ENCODE measurements around the gene SPR. TPM values are rescaled to one million over a fixed set of nuclear protein-coding genes. Genes with fewer than 3 reads are reported as not detected.
A peak's percentile ranks its signal among the peaks of the same experiment; 100 is the strongest.

Gene SPR
- total and polyA plus RNA-seq, 9 of the 15 experiments (the other 6 are each of a cell fraction or from before 2014, with no cell fraction given), result 7.7 to 38.3 (median 26.3) TPM

GRCh38 chr2:72917138-72917876, 30.1 kb downstream of the SPR start, which contains the start of gene EMX1:
TSS of gene EMX1 (plus strand) at chr2:72917519. CDS start at chr2:72917853, 334 bp downstream.
- in situ Hi-C loops (cut with MboI), result no loop called here
- peak within 1 kb of the TSS; percentile 29; the same call in 1 of the 2 replicates for H3K4me3 ChIP-seq
- TF ChIP-seq NEUROD1 (IDR thresholded peaks at IDR 0.05; ENCODE audit: borderline replicate concordance, low read depth, low read length, partially characterized antibody) (peak; percentile 80), SP2 (IDR thresholded peaks at IDR 0.05; ENCODE audit: extremely low read depth, low read depth, low read length, poor library complexity, severe bottlenecking) (no peak), CBX3 (IDR thresholded peaks at IDR 0.05; ENCODE audit: borderline replicate concordance in 1 of 2, low read length in 2 of 2) (no peak), TEAD1 (CRISPR knock-in tag; IDR thresholded peaks at IDR 0.05) (no peak), ZBTB17 (CRISPR knock-in tag; IDR thresholded peaks at IDR 0.05) (no peak), RFX7 (CRISPR knock-in tag; IDR thresholded peaks at IDR 0.05) (no peak), EHMT2 (IDR thresholded peaks at IDR 0.05) (no peak)
- TF ChIP-seq, protein P1, sequence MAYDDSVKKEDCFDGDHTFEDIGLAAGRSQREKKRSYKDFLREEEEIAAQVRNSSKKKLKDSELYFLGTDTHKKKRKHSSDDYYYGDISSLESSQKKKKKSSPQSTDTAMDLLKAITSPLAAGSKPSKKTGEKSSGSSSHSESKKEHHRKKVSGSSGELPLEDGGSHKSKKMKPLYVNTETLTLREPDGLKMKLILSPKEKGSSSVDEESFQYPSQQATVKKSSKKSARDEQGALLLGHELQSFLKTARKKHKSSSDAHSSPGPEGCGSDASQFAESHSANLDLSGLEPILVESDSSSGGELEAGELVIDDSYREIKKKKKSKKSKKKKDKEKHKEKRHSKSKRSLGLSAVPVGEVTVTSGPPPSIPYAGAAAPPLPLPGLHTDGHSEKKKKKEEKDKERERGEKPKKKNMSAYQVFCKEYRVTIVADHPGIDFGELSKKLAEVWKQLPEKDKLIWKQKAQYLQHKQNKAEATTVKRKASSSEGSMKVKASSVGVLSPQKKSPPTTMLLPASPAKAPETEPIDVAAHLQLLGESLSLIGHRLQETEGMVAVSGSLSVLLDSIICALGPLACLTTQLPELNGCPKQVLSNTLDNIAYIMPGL (CRISPR knock-in tag; IDR thresholded peaks at IDR 0.05), result no peak
- TF ChIP-seq, protein P2, sequence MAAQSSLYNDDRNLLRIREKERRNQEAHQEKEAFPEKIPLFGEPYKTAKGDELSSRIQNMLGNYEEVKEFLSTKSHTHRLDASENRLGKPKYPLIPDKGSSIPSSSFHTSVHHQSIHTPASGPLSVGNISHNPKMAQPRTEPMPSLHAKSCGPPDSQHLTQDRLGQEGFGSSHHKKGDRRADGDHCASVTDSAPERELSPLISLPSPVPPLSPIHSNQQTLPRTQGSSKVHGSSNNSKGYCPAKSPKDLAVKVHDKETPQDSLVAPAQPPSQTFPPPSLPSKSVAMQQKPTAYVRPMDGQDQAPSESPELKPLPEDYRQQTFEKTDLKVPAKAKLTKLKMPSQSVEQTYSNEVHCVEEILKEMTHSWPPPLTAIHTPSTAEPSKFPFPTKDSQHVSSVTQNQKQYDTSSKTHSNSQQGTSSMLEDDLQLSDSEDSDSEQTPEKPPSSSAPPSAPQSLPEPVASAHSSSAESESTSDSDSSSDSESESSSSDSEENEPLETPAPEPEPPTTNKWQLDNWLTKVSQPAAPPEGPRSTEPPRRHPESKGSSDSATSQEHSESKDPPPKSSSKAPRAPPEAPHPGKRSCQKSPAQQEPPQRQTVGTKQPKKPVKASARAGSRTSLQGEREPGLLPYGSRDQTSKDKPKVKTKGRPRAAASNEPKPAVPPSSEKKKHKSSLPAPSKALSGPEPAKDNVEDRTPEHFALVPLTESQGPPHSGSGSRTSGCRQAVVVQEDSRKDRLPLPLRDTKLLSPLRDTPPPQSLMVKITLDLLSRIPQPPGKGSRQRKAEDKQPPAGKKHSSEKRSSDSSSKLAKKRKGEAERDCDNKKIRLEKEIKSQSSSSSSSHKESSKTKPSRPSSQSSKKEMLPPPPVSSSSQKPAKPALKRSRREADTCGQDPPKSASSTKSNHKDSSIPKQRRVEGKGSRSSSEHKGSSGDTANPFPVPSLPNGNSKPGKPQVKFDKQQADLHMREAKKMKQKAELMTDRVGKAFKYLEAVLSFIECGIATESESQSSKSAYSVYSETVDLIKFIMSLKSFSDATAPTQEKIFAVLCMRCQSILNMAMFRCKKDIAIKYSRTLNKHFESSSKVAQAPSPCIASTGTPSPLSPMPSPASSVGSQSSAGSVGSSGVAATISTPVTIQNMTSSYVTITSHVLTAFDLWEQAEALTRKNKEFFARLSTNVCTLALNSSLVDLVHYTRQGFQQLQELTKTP (IDR thresholded peaks at IDR 0.05; ENCODE audit: low read depth in 1 of 2, partially characterized antibody in 2 of 2), result no peak
- TF ChIP-seq, protein P3, sequence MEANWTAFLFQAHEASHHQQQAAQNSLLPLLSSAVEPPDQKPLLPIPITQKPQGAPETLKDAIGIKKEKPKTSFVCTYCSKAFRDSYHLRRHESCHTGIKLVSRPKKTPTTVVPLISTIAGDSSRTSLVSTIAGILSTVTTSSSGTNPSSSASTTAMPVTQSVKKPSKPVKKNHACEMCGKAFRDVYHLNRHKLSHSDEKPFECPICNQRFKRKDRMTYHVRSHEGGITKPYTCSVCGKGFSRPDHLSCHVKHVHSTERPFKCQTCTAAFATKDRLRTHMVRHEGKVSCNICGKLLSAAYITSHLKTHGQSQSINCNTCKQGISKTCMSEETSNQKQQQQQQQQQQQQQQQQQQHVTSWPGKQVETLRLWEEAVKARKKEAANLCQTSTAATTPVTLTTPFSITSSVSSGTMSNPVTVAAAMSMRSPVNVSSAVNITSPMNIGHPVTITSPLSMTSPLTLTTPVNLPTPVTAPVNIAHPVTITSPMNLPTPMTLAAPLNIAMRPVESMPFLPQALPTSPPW (CRISPR knock-in tag; IDR thresholded peaks at IDR 0.05), result peak; percentile 66
- TF ChIP-seq, protein P4, sequence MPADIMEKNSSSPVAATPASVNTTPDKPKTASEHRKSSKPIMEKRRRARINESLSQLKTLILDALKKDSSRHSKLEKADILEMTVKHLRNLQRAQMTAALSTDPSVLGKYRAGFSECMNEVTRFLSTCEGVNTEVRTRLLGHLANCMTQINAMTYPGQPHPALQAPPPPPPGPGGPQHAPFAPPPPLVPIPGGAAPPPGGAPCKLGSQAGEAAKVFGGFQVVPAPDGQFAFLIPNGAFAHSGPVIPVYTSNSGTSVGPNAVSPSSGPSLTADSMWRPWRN (IDR thresholded peaks at IDR 0.05; ENCODE audit: low read depth), result no peak

More at GRCh38 chr2:72917138-72917876, 30.1 kb downstream of the SPR start, which contains the start of gene EMX1:
- intact Hi-C loops (cut with micrococcal nuclease), result no loop called here
- Histone ChIP-seq H3K27me3 (ENCODE audit: control insufficient read depth in 2 of 2, insufficient read depth in 2 of 2, low read length in 2 of 2) (peaks cover 72 to 80% of the 10 kb centered on the region in 2 experiments), H3K27ac (ENCODE audit: extremely low read depth, low read depth, low read length) (no peak within 1 kb of the TSS), H3K4me1 (replicated peaks in 1 of 2; ENCODE audit: control insufficient read depth in 2 of 2, insufficient read depth in 2 of 2, low read length in 2 of 2) (peaks cover 0 to 53% of the 10 kb centered on the region in 2 experiments; a peak in 3 of 5 replicates), H3K9me1 (ENCODE audit: control insufficient read depth, insufficient read depth, low read length) (no peaks in the 10 kb centered on the region), H3K79me2 (ENCODE audit: control insufficient read depth, insufficient read depth, low read length) (no peaks in the 10 kb centered on the region), H2AFZ (ENCODE audit: low read depth, low read length) (peak within 1 kb of the TSS; percentile 84), H4K20me1 (replicated peaks; ENCODE audit: control insufficient read depth, insufficient read depth, low read length) (peaks cover 34% of the 10 kb centered on the region; the same call in 1 of the 2 replicates), H3K9me3 (replicated peaks; ENCODE audit: control insufficient read depth, insufficient read depth, low read depth, low read length) (no peaks in the 10 kb centered on the region), H3K36me3 (ENCODE audit: control insufficient read depth, insufficient read depth, low read length) (no peaks in the 10 kb centered on the region), H3K4me2 (ENCODE audit: insufficient read depth, low read length) (peak within 1 kb of the TSS; percentile 54), H3K9ac (ENCODE audit: insufficient read depth in 1 of 2, low read depth in 2 of 2, low read length in 2 of 2) (peak within 1 kb of the TSS in 1 of 2 experiments; percentile 83; a peak in 2 of 4 replicates)
- no TSS peak for BruUV-seq (replicated peaks)
- 3% methylated on average over 40 of the region's 82 CpGs for WGBS (ENCODE audit: insufficient coverage, low coverage, missing lambda C conversion rate)
- FAIRE-seq (no peak), ATAC-seq (peak; percentile 87), DNase-seq (ENCODE audit: extremely low read depth in 1 of 4, low spot score in 3 of 4) (peak; percentile 72 to 95 (median 91))
- ChIA-PET POLR2A (interaction anchor here (0.9 to 1.2 kb wide), 3 partner anchors 9 to 24 kb away, joined by 3 to 4 read pairs (median 4); no protein-coding TSS in a partner anchor), CTCF (ENCODE audit: low intra/inter-chr PET ratio) (no interaction called here)

All from K562 (cell line).